HL-60/S4 (cell line): ENCODE data around the gene TWSG1.
"Not testable (repeated sequence)": the region's sequence is repeated elsewhere in the genome, so short reads cannot be mapped to it uniquely, and the experiment has no call there.

Experiments used
- in situ Hi-C: fragments of 300-500 bp; cut with MboI; formaldehyde crosslinking; loops from 2 replicates; pipeline ENCODE4 v1.14.3; 2022; ENCODE audit warnings: low sequenced_read_pairs

Gene TWSG1

DNA sequence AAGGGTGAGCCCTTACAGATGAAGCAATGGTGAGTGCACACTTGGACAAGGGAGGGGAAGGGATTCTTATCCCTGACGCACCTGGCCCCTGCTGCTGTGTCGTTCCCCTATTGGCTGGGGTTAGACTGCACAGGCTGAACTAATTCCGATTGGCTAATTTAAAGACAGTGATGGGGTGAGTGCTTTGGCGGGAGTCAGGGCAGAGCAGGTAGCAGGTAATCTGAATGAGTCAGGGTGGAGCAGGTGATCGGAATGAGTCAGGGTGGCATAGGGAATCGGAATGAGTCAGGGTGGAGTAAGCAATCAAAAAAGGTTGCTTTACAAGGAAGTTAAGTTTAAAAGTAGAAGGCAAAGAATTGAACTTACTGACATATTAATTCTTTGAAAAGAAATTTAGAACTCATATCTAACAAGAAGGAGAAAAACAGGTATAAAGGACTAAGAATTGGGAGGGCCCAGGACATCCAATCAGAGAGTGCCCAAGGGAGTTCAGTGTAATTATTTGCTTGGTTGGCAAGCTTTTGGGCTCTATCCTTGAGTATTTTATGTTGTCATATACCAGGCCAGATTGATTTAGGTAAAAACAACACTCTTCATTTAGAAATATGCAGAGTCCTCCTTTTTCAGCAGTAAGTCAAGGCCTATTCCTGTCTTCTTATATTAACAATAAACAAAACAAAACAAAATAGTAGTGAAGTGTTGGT, 88.4 kb downstream of the TWSG1 start:
- in situ Hi-C loops, result no loop called here

DNA sequence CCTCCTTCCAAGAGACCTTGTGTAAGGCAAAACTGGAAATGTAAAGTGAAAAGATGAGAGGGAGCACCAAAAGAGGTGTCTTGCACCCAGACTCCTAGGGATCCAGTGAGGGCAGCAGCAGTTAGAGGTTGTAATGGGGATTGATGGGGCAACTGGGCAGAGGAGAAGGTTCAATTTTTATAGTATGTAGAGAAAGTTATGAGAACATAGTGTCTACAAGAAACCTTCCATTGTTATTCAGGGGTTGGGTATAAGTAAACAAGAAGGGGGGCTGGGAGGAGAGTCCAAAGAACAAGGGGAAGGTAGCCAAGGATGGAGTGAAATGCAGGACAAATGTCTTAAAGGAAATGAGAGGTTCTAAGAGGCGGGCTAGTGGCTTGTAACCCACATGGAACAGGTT, 89.1 kb downstream of the TWSG1 start:
- in situ Hi-C loops, result not testable (repeated sequence)

DNA sequence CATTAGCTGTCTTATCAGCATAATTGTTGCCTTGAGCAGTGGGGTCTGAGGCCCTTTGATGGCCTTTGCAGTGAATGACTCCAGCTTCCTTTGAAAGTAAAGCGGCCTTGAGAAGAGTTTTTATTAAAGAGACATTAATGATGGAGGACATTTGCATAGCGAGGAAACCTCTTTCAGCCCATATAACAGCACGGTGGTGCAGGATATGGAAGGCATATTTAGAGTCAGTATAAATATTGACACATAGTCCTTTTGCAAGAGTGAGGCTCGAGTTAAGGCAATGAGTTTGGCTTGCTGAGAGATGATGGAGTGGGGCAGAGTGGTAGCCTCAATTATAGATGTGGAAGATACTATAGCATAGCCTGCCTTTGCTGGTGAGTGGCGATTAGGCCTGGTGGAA, 89.7 kb downstream of the TWSG1 start:
- in situ Hi-C loops, result not testable (repeated sequence)

DNA sequence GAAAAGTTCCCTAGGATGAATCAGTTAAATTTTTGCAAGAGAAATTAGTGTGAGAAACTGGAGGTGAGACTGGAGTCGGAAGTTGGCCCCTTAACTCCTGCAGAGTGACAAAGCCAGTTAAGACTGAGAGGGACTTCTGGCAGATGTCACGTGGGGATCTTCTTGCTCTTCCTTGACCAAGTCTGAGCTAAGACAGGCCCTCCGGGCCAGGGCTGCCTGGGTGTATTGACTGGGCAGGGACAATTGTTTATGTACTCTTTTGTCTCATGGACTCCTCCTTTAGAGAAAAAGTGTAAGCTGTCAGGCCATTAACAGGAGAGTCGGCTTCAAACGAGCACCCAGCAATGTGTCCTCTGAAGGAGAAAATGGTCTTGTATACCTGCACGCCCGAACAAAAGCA, 92.2 kb downstream of the TWSG1 start:
- in situ Hi-C loops, result no loop called here

DNA sequence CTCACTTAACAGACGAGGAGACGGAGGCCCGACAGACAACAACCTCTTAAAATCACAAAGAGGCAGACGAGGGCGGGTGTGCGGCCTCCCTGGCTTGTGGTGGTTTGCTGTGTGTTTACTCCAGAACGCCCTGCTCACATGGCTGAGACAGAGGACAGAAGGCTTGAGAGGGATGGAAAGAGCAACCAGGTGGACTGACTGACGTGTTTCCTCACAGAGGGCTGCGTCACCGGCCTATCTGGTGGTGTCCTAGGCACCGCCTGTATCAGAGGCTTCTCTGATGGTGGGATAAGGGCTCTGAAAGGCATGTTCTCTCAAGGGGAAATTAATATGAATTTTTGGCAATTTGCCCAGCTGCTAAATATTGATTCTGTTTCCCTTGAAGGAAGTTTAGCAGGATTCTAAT, 93.7 kb downstream of the TWSG1 start:
- in situ Hi-C loops, result no loop called here

DNA sequence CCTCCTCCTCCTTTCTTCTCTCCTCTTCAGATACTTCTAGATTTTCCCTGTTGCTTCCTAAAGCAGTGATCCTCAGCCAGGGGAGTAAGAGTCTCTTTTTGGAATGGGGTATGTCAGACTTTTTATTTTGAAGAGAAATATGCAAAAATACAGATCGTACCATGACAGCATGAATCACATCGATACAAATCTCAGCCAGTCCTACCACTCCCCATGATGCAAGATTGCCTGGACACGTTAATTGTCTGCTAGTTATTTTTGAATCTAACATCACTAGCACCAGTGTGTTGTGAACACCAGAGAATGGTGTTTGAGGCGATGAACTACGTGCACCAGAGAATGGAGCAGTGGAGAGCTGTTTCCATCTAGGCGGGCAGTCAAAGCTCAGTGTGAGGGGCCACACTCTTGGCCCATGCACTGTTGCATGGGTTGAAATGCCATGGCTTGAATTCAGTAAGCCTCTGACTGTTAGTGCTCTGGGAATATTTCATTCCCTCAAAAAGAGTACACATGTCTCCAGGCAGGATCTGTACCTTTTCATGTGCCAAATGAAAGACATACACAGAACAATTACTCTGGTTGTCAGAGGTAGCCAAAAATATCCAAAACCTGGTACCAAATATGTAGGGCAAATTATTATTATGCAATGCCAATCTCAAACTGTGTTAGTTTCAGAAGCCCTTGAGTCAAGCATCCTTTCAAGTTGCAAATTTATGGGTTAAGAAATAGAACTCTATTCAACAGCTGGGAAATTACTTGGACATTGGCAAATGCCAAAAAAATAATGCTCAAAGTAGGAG, 94.5 kb downstream of the TWSG1 start:
- in situ Hi-C loops, result no loop called here

DNA sequence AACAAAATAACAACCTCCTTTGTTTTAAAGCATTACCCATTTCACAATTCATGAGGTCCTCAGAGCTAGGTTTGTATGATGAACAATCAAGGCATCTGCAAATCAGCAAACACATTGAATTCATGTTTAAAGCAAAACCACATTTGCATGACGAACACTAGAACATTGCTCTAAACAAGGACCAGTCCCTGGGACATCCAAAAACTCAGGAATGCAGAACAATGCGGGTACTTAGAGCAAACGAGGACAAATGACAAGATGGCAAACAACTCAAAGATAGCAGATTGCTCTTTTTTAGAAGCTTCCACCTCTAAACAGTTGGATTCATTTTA, 95.1 kb downstream of the TWSG1 start:
- in situ Hi-C loops, result no loop called here

DNA sequence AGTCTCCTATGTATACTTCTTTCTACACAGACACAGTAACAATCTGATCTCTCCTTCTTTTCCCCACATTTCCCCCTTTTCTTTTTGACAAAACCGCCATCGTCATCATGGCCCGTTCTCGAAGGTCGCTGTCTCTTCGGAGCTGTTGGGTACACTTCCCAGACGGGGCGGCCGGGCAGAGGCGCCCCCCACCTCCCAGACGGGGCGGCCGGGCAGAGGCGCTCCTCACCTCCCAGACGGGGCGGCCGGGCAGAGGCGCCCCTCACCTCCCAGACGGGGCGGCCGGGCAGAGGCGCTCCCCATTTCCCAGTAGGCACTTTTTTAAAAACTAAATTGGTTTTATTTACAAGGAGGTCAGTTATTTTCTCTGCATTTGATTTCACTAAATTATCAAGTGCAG, 95.7 kb downstream of the TWSG1 start:
- in situ Hi-C loops, result not testable (repeated sequence)

DNA sequence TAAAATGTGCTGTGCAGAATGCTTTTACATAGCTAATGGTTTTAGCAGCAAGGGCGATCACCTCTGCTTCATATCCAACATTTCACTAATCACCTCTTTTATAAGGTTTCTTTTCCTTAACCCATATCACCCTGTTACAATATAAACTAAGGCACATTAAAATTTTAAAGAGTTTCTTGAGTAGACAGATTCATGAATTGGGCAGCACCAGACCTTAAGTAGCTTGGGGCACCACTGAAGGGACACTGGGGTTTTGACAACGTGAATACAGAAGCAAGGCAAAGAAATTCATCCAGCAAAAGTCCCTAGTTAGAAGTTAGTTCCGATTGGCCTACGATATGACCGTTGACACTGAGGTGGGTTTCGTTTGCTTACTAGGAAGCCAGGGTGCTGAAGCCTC, 96.7 kb downstream of the TWSG1 start:
- in situ Hi-C loops, result no loop called here

DNA sequence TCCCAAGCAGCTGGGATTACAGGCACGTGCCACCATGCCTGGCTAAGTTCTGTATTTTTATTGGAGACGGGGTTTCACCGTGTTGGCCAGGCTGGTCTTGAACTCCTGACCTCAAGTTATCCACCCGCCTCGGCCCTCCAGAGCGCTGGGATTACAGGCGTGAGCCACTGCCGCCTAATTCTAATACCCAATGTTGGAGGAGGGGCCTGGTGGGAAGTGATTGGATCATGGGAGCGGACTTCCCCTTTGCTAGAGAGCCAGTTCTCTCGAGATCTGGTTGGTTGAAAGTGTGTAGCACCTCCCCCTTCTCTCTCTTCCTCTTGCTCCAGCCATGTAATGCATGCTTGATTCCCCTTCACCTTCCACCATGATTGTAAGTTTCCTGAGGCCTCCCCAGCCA, 98.5 kb downstream of the TWSG1 start:
- in situ Hi-C loops, result not testable (repeated sequence)

DNA sequence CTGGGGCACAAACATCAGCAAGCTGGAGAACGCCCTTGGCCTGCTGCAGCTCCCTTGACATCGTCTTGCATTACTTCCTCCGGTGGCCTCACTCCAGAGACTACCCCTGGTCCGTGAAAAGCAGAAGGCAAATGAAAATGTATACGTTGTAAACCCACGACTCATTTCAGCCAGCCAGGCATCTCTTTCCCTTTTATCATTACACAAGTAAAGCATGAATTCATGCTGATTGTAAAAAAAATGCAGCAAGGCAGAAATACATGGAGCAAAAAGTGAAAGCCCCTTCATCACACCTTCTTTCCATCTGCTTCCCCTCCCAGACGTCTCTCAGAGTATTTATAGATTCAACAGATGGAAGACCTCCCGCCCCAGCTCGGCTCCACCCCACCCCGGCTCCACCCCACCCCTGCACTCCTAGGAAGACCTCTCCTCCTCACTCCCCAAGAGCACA, 99.1 kb downstream of the TWSG1 start:
- in situ Hi-C loops, result no loop called here

DNA sequence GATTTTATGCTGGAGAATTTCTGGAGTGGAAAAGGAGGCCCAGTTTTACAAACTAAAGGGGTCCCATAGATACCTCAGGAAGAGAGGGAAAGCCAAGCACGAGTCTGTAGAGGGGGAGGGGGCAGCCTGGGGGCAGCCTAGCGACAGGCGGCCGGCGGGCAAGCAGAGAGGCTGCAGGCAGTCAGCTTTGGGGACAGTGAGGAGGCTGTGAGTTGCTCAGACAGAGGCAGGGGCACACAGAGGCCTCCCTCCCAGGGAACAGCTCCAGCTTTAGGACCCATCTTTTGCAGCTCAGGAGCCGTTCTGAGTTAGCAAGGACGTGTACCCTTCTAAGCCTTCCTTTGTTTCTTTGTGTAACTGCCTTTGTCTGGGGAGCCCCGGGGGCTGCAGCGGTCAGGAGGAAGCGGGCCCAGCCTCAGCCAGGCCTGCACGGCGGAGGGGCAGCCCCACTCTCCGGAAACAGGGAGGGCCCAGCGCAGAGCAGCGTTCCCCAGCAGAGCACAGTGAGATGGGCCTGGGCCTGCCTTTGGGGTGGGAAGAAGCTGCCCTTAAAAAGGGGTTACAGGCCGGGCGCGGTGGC, 99.6 kb downstream of the TWSG1 start:
- in situ Hi-C loops, result no loop called here

DNA sequence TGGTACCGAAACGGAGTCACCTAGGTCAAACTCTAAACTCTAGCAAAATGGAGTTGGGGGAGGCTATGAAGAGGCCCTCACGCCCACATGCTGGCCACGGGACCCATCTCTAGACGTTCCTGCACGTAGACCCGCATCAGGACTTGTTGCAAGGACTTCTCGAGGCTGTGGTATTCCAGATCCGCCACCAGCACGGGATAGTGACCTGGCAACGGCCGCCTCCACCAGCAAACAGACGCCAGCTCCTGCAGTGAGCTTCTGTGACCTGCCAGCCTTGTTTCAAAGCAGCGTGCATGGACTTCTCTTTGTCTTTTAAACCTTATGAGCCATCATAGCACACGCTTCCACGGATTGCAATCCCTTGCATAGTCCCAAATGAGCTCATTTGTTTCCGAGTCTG, 100.5 kb downstream of the TWSG1 start:
- in situ Hi-C loops, result no loop called here

DNA sequence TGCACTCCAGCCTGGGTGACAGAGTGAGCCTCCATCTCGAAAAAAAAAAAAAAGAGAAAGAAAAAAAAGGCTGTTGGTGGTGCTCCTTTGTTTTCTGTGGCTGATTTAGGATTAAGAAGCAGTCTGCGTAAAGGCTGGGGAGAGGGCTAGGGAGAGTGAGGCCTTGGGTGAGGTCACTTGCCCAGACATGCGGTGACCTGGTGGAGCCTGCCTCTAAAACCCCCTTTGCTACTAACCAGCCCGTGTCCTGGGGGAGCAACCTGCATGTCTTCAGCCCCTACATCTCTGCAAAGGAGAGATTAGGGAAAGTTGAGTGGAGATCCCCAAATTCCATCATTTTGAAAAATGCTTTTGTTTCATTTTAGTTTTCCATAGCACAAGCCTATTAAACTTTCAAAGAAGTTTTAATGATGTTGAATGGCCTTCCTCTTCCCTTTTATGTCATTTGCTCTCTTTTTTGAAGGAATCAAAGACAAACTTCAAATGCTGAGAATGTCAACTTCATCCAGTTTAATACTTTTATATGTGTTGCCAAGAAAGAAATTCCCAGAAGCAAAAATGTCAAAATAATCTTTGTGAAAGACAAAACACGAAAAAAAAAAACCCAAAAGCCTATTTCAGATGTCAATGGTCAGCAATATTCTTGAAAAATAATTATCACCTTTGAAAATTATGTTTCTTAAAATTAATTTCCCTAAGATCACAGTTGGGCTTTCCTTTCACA, 101.8 kb downstream of the TWSG1 start:
- in situ Hi-C loops, result no loop called here

DNA sequence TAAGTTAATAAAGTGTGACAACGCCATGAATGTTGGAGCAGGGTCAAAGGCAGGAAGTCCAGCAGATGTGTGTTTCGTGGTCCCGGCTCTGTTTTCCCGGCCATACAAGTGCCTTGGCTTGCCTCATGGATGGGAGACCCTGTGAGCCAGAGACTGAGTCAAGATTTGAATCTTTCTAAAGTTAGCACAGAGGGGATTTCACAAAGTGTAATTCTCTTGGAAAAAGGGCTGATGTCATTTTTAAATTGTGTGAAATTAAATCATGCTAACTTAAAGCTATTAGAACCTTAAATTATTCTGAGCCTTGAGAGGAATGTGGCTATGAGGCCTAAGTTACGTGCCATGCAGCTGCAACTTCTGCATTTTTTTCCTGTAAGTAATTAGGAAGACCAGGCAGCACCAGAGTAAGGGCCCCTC, 102.5 kb downstream of the TWSG1 start:
- in situ Hi-C loops, result no loop called here

DNA sequence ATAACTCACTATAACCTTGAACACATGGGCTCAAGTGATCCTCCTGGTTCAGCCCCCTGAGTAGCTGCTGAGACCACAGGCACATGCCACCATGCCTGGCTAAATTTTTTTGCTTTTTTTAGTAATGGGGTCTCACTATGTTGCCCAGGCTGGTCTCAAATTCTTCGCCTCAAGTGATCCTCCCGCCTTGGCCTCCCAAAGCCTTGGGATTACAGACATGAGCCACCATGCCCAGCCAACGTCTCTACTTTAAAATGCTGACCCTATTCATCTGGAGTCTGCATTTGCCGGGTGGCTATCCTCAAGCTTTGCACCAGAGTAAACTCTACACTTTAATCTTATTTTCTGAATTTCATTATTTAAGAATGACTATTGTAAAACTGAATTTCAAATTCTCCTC, 103.1 kb downstream of the TWSG1 start:
- in situ Hi-C loops, result no loop called here

DNA sequence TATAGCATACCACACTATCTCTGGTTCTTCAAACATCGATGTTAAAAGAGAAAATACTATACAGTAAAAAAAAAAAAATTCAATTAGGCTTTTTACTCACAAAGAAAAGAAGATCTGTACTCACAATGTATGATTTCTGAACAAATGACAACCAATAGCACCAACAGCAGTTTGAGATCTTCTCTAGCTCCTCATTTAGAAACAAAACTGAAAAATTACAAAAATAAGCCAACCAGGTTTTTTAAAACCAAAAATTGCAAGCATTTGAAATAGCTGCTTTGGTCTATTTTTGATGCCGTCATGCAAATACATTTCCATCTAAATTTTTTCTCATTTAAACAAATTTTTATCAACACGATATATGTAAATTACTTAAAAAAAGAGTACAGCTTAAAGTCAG, 106.5 kb downstream of the TWSG1 start:
- in situ Hi-C loops, result no loop called here

DNA sequence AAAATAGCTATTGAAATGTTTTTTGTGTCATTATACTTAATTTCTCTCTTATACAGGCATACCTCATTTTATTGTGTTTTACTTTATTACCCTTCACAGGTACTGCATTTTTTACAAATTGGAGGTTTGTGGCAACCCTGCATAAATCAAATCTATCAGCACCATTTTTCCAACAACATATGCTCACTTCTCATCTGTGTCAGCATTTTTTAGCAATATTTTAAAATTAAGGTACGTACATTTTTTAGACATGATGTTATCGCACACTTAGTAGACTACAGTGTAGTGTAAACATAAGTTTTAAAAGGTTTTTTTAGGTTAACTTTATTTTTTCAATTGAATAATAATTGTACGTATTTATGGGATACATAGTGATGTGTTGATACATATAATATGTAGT, 110.0 kb downstream of the TWSG1 start:
- in situ Hi-C loops, result no loop called here

DNA sequence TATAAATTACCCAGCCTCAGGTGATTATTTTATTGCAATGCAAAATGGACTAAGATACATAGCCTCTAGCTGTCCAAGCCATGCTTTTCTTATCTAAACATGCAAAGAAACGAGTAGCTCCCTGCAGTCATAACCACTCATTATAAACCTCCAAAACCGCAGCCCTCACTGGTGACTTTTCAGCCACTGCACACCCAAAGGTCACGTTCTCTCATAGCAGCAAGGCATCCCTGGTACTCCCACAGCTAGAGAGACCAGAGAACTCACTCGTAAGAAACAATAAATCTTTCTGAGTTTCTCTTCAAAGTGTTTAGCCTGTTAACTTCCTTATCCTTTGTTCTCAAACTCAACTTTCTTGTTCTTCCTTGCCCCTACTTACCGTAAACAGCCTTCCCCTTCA, 112.3 kb downstream of the TWSG1 start:
- in situ Hi-C loops, result no loop called here

DNA sequence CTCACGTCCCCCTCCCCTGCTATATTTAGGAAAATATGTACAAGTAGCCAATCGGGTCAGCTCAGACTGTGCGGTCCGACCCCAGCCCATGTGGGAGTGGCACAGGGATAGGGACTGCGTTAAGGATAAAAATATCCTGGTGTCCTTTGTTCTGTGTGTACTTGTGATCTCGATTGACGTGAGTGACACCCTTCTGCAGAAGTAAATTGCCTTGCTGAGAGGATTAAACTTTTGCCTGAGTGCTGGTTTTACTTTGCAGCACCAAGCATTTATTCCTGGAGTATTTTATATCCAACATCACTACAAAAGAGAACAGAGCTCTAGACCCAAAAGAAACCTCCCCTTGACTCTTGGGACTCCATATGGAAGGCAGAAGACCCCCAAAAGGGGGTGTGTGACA, 112.8 kb downstream of the TWSG1 start:
- in situ Hi-C loops, result no loop called here

DNA sequence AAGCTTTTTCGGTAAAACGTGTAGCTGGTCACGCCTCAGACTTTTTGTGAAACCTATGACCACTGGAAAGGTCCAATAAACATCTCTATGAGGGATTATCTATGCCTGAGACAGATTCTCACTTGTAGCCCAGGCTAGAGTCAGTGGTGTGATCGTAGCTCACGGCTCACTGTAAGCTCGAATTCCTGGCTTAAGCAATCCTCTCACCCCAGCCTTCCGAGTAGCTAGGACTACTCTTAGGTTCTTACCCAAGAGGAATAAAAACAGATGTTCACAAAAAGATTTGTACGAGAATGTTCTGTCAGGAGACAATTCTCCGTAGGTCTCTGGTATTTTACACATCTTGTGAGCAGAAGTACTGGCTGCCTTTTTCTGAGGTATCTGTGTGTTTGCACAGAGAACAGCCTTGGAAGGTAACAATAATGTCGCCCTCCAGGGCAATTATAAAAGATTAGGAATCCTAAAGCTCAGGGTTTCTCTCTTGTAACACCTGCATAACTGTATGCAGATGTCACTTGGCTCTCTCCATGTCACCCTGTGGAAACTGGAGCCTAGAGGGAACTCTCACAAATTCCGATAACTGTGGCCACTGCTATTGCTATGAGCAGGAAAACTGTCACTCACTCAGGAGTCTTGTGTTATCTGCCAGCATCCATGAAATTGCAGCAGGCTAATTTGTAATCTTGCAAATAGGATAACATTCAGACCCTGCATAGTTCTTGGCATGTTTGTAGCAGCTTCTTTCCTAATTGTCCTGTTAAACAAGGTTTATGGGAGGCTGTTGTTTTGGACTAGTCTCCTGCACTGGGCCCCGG, 115.2 kb downstream of the TWSG1 start:
- in situ Hi-C loops, result no loop called here
